Right ventricle myocardium inferior (tissue), 1 donor: ENCODE measurements around the gene EFR3B. TPM values are rescaled to one million over a fixed set of nuclear protein-coding genes. Genes with fewer than 3 reads are reported as not detected.

Source experiments
- ATAC-seq: fragments of 200-7000 bp; cut with Tn5 transposase; one replicate; pipeline ENCODE4 v1.9.1; 2020; ENCODE audit warnings: mild to moderate bottlenecking, moderate library complexity
- DNase-seq: peaks from one replicate; pipeline ENCODE4 v3.0.0; 2021; ENCODE audit errors: missing footprints
- intact Hi-C: fragments of 100-400 bp; cut with DNase I; formaldehyde crosslinking; loops from one replicate; pipeline ENCODE4 v1.11.0; 2022
- total RNA-seq: library from RNA; stranded (reverse); fragmentation: NEBNext Ultra II Directional; extraction: Animal tissue kit (Norgen Biotek cat#: 25700); gene quantifications from one replicate; pipeline ENCODE4 v1.2.1, GENCODE V29; 2021
- donor health status: DM: no; HTN: yes; CAD: no; lungs with severe emphysema.

Gene EFR3B
- total RNA-seq, 1 donor from 2014 or later: 4.1 TPM

DNA sequence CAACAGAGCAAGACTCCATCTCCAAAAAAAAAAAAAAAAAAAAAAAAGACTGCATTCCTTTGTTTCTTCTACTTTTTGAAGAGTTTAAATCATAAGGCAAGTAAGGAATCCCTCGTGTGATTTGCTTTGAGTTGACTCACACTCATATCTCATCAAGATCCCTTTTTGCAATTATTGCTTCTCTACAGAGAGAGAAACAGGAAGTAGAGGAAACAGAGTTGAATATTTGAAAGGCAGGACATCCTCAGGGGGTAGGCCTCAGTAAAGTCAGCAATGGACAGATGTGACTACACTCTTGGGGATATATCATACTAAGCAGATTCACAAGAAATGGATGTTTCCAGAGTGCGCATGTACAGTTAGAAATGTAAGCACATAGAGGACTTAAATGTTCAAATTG, 11.2 kb upstream of the EFR3B start:
- ATAC-seq (no peak), DNase-seq (no peak)
- intact Hi-C loops: no loop called here

GRCh38 chr2:25032094-25032493, 9.8 kb upstream of the EFR3B start:
- intact Hi-C loops: no loop called here
- DNase-seq (no peak), ATAC-seq (no peak)

- intact Hi-C loops: no loop called here
- ATAC-seq (no peak), DNase-seq (no peak)
These were observed 9.0 kb upstream of the EFR3B start for GRCh38 chr2:25032901-25033300.

GRCh38 chr2:25034081-25034480, 7.8 kb upstream of the EFR3B start:
- ATAC-seq (no peak), DNase-seq (no peak)
- intact Hi-C loops: no loop called here

GRCh38 chr2:25035537-25036220, 6.2 kb upstream of the EFR3B start:
- no peak for ATAC-seq

DNA sequence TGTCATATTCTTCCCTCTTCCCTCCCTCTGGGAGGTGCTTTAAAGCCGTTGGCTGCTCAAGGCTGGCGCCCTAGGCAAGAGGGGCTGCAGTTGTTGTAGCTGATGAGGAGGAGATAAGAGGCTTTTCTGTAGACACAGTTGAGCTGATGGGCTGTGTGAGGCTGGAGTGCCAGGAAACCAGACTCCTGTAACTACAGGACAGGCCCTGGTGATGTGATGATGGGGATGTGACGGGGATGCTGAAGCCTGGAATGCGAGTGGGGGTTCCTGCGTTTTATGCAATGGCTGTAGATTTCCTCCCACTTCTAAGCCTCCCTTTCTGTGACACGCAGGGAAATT, 5.7 kb upstream of the EFR3B start:
- intact Hi-C loops: no loop called here
- ATAC-seq (no peak), DNase-seq (no peak)

More at GRCh38 chr2:25035537-25036220, 6.2 kb upstream of the EFR3B start:
- intact Hi-C loops: no loop called here
- DNase-seq: no peak

- DNase-seq (no peak), ATAC-seq (no peak)
These were observed 2.8 kb upstream of the EFR3B start for GRCh38 chr2:25039126-25039525.

DNA sequence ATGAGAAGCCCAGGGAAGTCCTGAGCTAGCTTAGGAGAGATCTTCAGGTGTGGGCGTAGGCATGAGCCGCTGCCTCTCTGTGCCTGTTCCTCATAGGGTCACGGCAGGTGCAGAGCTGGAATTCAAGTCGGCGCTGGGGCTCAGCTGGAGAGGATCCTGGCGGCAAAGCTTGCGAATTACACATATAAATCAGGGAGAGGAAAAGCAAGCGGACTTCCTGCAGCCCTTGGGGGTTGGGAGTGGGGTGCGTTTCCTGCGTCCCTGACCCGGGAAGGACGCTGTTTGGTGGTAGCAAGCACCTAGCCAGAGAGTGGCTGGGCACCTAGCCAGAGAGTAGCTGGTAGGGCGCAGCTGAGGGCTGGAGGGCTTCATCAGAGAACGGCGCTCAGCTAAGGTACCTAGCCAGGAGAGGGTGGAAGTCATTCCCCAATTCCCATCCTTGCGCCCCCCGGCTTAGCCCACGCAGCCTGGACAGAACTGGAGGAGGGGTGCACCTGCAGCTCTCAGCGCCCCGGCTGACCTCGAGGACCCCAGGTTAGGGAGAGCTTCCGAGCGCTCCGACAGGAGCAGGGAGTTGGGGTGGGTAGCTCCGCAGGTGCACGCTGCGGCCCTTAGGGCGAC, 459 bp upstream of the EFR3B start:
- DNase-seq (peak; percentile 80), ATAC-seq (peak; percentile 18)
- intact Hi-C loops: loop anchor here (5.0 kb wide), 2 partner anchors 36 to 49 kb away; no protein-coding TSS in a partner anchor

More at GRCh38 chr2:25039126-25039525, 2.8 kb upstream of the EFR3B start:
- intact Hi-C loops: no loop called here

DNA sequence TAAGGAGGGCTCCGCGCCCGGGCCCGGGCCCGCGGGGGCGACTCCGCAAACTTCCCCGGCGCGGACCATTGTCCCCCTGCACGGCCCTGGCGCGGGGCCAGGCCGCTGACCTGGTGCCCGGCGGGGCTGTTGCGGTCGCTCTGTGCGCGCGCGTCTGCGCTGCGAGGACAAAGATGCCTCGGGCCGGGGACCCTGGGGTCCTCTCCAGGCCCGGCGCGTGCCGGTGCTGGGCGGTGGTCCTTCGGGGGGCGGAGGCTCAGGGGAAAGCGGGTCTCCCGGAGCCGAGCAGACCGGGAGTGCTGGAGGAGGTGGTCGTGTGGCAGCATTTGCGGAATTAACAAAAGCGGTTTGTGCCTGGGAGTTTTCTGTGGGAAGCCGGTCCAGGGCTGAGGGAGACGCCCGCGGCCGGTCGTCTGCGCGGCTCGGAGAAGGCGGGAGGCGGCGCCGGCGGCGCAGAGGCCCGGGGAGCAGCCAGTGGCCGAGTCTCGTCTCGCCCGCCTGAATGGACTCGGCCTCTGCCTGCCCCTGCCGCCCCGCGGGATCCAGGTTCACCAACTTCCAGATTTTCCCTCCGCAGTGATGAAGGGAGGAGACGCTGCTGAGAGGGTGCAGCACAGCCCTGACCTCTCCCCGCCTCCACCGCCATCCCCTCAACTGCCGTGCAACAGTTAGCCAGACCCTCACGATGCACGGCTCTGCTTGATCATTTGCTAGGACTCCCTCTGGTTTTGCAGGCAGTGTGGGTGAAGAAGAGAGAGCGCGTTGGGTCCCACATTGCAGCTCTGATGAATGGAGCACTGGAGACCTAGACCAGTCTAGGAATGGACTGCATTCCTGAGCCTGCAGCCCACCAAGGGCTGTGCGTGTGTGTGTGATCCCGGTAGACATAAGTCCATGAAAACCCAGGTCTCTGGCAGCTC, 705 bp downstream of the EFR3B start:
- intact Hi-C loops: loop anchor here (1.0 to 5.0 kb wide), 4 partner anchors 35 to 87 kb away; no protein-coding TSS in a partner anchor
- DNase-seq: peak; percentile 72

DNA sequence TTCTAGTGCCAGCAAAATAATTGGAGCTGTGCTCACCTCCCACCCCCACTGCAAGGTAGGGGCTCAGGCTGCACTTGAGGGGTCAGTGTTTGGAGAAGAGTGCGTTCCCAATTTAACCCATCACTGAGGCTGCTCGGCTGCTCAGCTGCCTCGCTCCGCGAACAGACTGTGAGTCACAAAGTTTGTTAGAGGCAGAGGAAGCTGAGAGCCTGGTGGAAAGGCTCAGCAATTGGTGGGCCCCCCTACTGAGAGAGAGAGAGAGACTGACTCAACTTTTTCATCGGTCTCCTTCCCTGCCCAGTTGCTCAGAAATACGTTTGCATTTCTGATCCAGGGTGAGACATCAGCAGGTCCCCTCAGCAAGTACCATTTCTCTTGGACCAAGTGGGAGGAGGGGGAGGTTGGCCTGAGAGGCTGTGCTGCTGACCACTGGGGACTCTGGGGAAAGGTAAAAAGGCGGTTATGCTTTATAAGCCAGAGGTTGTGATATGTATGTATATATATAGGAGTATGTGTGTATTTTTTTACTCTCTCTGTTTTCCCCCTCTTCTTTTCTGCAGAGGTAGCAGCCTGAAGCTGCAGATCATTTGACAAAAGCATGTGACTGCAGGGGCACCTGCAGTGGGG, 1.5 kb downstream of the EFR3B start:
- DNase-seq (no peak), ATAC-seq (no peak)
- intact Hi-C loops: loop anchor here (2.0 to 5.0 kb wide), 3 partner anchors 34 to 71 kb away; no protein-coding TSS in a partner anchor

More for the DNA sequence above, 705 bp downstream of the EFR3B start:
- peak; percentile 29 for ATAC-seq

DNA sequence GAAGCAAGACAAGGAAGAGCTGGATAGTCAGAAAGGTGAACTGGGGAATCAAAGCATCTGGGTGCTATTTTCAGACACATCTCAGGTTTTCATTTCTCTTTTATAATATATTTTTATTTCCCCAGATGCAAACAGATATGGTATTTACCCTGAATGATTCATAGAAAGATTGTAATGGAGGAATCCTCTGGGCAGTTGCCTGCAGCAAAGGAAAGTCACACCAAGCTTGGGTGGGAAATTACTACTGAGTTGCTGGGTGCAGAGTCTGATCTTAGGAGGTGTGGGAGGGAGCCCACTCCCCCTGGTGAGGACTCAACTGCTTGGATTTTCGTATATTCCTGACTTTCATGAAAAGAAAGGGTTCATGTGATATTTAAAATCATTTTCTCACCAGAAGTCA, 2.1 kb downstream of the EFR3B start:
- DNase-seq: no peak
- no peak for ATAC-seq
- intact Hi-C loops: loop anchor here (5.0 kb wide), 2 partner anchors 33 to 52 kb away; no protein-coding TSS in a partner anchor

DNA sequence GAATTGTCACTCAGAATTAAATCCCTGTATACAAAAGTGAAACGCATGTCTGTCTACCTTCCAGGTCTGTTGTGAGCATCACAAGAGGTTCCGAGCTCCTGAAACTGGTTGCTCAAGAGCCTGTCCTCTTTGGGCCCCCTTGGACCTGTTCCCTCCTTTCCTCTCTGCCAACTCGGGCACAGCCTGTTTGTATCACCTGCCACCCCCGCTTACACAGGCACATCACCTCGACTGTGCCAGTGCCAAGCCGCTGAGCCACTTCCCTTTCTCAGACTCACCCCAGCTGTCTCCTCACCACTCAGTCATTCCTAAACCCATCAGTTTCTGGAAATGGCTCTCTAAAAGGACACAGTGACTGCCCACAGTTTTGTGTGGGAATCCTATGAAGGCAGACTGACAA, 3.1 kb downstream of the EFR3B start:
- intact Hi-C loops: loop anchor here (5.0 kb wide), 2 partner anchors 32 to 53 kb away; no protein-coding TSS in a partner anchor
- ATAC-seq (no peak), DNase-seq (no peak)

DNA sequence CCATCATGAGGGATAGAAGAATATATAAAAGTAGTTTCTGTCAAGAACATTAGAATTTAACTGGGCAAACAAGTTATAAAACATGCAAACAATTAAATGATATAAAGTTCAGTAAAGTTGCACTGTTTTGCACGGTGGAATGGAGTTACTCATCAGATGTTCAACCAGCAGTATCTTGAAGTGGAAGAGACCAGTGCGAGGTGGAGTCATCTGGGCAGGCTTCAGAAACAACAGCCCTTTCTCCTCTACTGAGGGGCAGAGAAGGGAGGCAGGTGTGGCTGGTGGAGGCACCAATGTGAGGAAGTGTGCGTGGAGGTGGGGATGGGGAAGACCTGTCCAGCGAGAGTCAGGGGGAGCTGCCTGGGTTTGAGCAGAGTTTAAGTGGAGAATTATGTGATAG, 7.5 kb downstream of the EFR3B start:
- intact Hi-C loops: no loop called here
- DNase-seq (no peak), ATAC-seq (no peak)

- ATAC-seq (no peak), DNase-seq (no peak)
- intact Hi-C loops: no loop called here
These were observed 8.3 kb downstream of the EFR3B start for GRCh38 chr2:25050128-25050527.

- ATAC-seq: no peak
- intact Hi-C loops: no loop called here
These were observed 11.2 kb downstream of the EFR3B start for GRCh38 chr2:25053041-25053440.

GRCh38 chr2:25054720-25055119, 12.8 kb downstream of the EFR3B start:
- DNase-seq: no peak
- ATAC-seq: no peak
- intact Hi-C loops: no loop called here

More at GRCh38 chr2:25053041-25053440, 11.2 kb downstream of the EFR3B start:
- DNase-seq: no peak

DNA sequence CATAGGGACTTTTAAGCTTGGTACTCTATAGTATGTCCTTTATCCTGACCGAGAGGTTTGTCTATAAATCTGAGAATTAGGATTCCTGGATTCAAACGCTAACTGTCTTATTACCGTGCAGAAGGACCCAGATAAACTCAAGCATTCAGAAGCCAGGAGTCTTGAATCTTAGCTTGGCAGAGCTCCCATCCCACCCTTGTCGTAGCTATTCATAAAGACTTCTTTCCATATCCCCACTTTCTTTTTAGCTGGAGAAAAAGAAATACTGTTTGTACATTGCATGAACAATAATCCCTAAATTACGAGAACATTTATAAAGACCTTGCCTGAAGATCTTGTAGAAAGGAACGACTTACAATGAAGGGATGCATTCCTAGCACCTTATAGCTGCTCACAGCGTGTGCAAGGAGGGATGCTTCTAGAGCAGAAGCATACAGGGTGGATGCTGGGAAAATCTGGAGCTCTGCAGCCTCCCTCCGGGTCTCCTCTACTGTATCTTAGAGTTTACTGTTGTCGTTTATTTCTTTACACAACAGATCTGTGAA, 13.6 kb downstream of the EFR3B start:
- DNase-seq (no peak), ATAC-seq (no peak)
- intact Hi-C loops: no loop called here

DNA sequence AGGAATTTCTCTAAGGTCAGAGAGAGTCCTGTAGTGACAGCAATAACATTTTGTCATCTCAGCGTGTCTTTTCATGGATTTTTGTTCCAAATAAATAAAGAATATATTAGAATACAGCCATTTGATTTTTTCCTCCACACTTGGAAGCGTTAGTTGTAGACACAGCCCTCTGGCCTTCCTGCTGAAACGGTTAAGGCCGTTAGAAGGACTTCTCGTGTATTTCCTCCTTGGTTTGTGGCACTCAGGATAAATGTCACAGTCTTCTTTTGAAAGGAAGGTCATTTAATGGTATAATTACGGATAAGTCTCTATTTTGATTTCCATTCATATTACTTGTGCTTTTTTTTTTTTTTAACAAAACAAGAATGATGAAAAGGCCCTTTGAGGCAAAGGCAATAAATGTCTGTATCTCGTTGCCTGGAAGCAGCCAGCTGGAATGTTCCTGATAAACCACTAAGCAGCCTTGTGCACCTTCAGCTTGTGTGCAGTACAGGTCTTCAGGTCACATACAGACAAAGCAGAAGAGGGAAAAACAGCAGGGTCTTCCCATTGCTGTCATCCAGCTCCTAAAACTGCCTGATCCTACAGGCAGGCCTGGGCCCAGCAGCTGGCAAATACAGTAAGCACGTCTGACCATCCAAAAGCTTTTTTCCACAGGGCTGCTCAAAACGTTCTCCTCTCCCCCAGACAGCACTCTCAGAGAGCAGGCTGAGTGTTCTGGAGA, 14.4 kb downstream of the EFR3B start:
- no peak for ATAC-seq
- intact Hi-C loops: no loop called here
- DNase-seq: no peak
